Upper lobe of left lung (tissue), 6 donors: ENCODE data around the gene P2RX1. TPM values are rescaled to one million over a fixed set of nuclear protein-coding genes. Genes with fewer than 3 reads are reported as not detected.
A peak's percentile ranks its signal among the peaks of the same experiment; 100 is the strongest.

ENCODE experiments used
- ATAC-seq, 2 donors: fragments of 200-7000 bp; cut with Tn5 transposase; one replicate each; pipeline ENCODE4 v1.9.1; 2022; ENCODE audit warnings: mild to moderate bottlenecking in 2 of 2, moderate library complexity in 2 of 2; ENCODE audit not compliant: low FRiP score in 2 of 2
- DNase-seq, 2 donors: peaks; one replicate each; pipeline ENCODE4 v3.0.0-alpha.2; 2019 to 2020
- H3K27ac ChIP-seq, 4 donors: fragments of 200-600 bp; sonication (generic); one replicate each; pipeline ENCODE4 v1.5.1; 2016 to 2019
- H3K27me3 ChIP-seq, 4 donors: fragments of 200-600 bp; sonication (generic); one replicate each; pipeline ENCODE4 v1.5.1; 2017 to 2019
- H3K36me3 ChIP-seq, 4 donors: fragments of 200-600 bp; sonication (generic); one replicate each; pipeline ENCODE4 v1.5.1; 2016 to 2019
- H3K4me1 ChIP-seq, 4 donors: fragments of 200-600 bp; sonication (generic); one replicate each; pipeline ENCODE4 v1.5.1; 2018 to 2019
- H3K4me3 ChIP-seq, 4 donors: fragments of 200-600 bp; sonication (generic); one replicate each; pipeline ENCODE4 v1.5.1; 2017 to 2019; ENCODE audit warnings: mild to moderate bottlenecking in 2 of 4, moderate library complexity in 1 of 4
- H3K9me3 ChIP-seq, 4 donors: fragments of 200-600 bp; sonication (generic); one replicate each; pipeline ENCODE4 v1.5.1; 2018 to 2019
- EP300 ChIP-seq, 4 donors: sonication (generic); formaldehyde crosslinking; IDR thresholded peaks; one replicate each; pipeline ENCODE4 v1.5.1; 2017; ENCODE audit warnings: antibody characterized with exemption in 4 of 4, control low read depth in 2 of 4
- POLR2A ChIP-seq, 4 donors: fragments of 450-650 bp; IDR thresholded peaks; one replicate each; pipeline ENCODE4 v1.5.1; 2016 to 2017; ENCODE audit warnings: antibody characterized with exemption in 4 of 4, mild to moderate bottlenecking in 2 of 4
- POLR2AphosphoS5 ChIP-seq, 2 donors: sonication (generic); formaldehyde crosslinking; IDR thresholded peaks; one replicate each; pipeline ENCODE4 v1.5.1; 2017; ENCODE audit warnings: antibody characterized with exemption in 2 of 2
- whole genome bisulfite sequencing, 2 donors: methylation state at CpG; one replicate each; pipeline ENCODE4 v1.1.5; 2017 to 2018; 5-methylcytosine and 5-hydroxymethylcytosine counted together
- total RNA-seq, 6 donors: library from RNA; depleted of rRNA in 4 of 6; stranded (reverse); fragments of >200 nt in 4 of 6; gene quantifications; one replicate each; pipeline versions ENCODE4 v1.1.0 to v1.2.1, GENCODE V29; 2016 to 2021
- TF ChIP-seq, protein P1 (sequence below), 6 experiments: fragments of 450-650 bp in 4 of 6; fragments of 200-600 bp in 2 of 6; sonication (generic) in 2 of 6; IDR thresholded peaks; one replicate each; pipeline ENCODE4 v1.5.1; 2016 to 2019; ENCODE audit warnings: antibody characterized with exemption in 6 of 6
- donor health status: DM: no; HTN: no; CAD: no; lungs with moderate emphysema.
- donor health status: DM: no; HTN: yes; CAD: no; lungs with severe emphysema.

Gene P2RX1
- total RNA-seq, 6 donors from 2014 or later, result 3.7 to 29.9 (median 9.4) TPM

DNA sequence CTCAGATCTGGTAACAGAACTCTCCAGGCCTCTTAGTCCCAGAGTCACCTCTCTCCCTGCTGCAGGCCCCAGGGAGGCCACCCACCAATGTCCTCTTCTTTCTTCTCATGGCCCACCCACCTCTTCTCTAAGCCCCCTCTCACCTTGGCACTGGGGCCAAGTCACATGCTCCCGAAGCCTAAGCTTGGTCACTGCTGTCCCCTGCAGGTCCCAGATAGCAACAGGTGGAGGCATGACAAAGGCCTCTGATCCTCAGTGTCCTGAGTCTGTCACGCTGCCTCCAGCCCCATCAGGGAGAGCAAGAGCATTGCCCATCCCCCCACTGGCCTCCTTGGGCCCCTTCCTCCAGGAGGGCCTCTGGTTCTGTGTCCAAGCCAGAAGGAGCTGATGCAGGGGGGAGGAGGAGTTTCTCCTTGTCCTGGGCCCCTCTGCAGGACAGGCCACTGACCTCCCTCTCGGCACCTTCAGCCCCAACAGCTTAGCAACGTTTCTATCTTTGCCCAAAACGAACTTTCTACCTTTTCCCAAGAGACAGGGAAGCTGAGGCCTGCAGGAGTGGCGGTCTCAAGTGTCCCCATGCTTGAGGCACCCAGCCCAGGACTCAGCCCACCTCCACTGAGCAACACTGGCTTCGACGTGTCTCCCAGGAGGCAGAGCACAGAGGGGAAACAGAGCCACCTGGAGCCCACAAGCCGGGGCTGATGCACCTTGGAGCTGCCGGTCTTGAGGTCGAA is 8.6 kb downstream of the P2RX1 start:
- DNase-seq (no peak), ATAC-seq (no peak)
- Histone ChIP-seq H3K27ac (no peak overlapping the region), H3K4me3 (no peak overlapping the region), H3K36me3 (no peaks in the 10 kb centered on the region), H3K27me3 (no peaks in the 10 kb centered on the region), H3K4me1 (peaks cover 0 to 10% (median 5%) of the 10 kb centered on the region in 4 donors), H3K9me3 (no peaks in the 10 kb centered on the region)
- WGBS, 2 donors, result 81 to 82% methylated on average over 6 to 11 of the region's 11 CpGs
- TF ChIP-seq, protein P1, sequence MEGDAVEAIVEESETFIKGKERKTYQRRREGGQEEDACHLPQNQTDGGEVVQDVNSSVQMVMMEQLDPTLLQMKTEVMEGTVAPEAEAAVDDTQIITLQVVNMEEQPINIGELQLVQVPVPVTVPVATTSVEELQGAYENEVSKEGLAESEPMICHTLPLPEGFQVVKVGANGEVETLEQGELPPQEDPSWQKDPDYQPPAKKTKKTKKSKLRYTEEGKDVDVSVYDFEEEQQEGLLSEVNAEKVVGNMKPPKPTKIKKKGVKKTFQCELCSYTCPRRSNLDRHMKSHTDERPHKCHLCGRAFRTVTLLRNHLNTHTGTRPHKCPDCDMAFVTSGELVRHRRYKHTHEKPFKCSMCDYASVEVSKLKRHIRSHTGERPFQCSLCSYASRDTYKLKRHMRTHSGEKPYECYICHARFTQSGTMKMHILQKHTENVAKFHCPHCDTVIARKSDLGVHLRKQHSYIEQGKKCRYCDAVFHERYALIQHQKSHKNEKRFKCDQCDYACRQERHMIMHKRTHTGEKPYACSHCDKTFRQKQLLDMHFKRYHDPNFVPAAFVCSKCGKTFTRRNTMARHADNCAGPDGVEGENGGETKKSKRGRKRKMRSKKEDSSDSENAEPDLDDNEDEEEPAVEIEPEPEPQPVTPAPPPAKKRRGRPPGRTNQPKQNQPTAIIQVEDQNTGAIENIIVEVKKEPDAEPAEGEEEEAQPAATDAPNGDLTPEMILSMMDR (IDR thresholded peaks at IDR 0.05), result peak in 5 of 6 experiments; percentile 9 to 50 (median 24)
- no peak for TF ChIP-seq POLR2AphosphoS5 (IDR thresholded peaks at IDR 0.05)

GRCh38 chr17:3906881-3907280 is 9.4 kb downstream of the P2RX1 start:
- TF ChIP-seq, protein P1 (IDR thresholded peaks at IDR 0.05), result no peak
- TF ChIP-seq POLR2A (IDR thresholded peaks at IDR 0.05) (no peak), EP300 (IDR thresholded peaks at IDR 0.05) (no peak), POLR2AphosphoS5 (IDR thresholded peaks at IDR 0.05) (no peak)
- Histone ChIP-seq H3K4me3 (no peak overlapping the region), H3K36me3 (no peaks in the 10 kb centered on the region), H3K27me3 (no peaks in the 10 kb centered on the region), H3K27ac (no peak overlapping the region), H3K9me3 (no peaks in the 10 kb centered on the region), H3K4me1 (peaks cover 0 to 10% (median 4%) of the 10 kb centered on the region in 4 donors)
- no peak for DNase-seq
- WGBS, 2 donors, result 90% methylated on average over 4 of the region's 4 CpGs
- ATAC-seq, result no peak

GRCh38 chr17:3905017-3905520 is 11.2 kb downstream of the P2RX1 start:
- ATAC-seq (peak in 1 of 2 donors; percentile 6), DNase-seq (no peak)
- Histone ChIP-seq H3K4me1 (peaks cover 0 to 3% (median 0%) of the 10 kb centered on the region in 4 donors), H3K4me3 (no peak overlapping the region), H3K27me3 (no peaks in the 10 kb centered on the region), H3K27ac (no peak overlapping the region), H3K9me3 (no peaks in the 10 kb centered on the region), H3K36me3 (no peaks in the 10 kb centered on the region)
- 96 to 100% methylated on average over 1 to 9 of the region's 11 CpGs for WGBS, 2 donors
- TF ChIP-seq EP300 (IDR thresholded peaks at IDR 0.05) (no peak), POLR2AphosphoS5 (IDR thresholded peaks at IDR 0.05) (no peak), POLR2A (IDR thresholded peaks at IDR 0.05) (no peak)

DNA sequence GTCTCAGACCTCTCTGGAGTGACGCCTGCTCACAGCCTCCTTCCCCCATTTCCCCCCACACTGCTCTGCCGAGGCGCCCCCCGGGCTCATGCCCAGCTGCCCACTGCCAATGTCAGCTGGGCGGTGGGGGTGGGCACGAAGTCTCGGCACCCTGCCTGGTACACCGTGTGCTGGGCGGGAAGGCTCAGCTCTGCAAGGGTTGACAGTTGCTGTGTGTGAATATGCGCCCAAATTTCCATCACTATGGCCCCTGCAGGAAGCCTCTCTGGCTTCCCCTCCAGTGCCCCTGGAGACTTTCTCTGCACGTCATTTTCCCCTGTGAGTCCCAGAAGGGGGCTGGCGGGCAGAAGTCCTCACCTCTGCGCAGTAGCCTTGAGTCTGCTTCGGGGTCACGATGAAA is 11.8 kb downstream of the P2RX1 start:
- 50 to 76% methylated on average over 2 to 15 of the region's 15 CpGs for WGBS, 2 donors
- TF ChIP-seq POLR2A (IDR thresholded peaks at IDR 0.05) (no peak), EP300 (IDR thresholded peaks at IDR 0.05) (no peak), POLR2AphosphoS5 (IDR thresholded peaks at IDR 0.05) (no peak)
- TF ChIP-seq, protein P1 (IDR thresholded peaks at IDR 0.05), result no peak
- no peak for ATAC-seq
- Histone ChIP-seq H3K9me3 (no peaks in the 10 kb centered on the region), H3K4me3 (no peak overlapping the region), H3K27me3 (no peaks in the 10 kb centered on the region), H3K36me3 (no peaks in the 10 kb centered on the region), H3K4me1 (peaks cover 0 to 3% (median 0%) of the 10 kb centered on the region in 4 donors), H3K27ac (no peak overlapping the region)
- DNase-seq, result no peak

- 77 to 83% methylated on average over 17 to 20 of the region's 21 CpGs for WGBS, 2 donors
- Histone ChIP-seq H3K27me3 (no peaks in the 10 kb centered on the region), H3K36me3 (no peaks in the 10 kb centered on the region), H3K4me3 (no peak overlapping the region), H3K4me1 (peaks cover 0 to 3% (median 0%) of the 10 kb centered on the region in 4 donors), H3K9me3 (no peaks in the 10 kb centered on the region), H3K27ac (no peak overlapping the region)
- ATAC-seq (no peak), DNase-seq (no peak)
- TF ChIP-seq, protein P1 (IDR thresholded peaks at IDR 0.05), result no peak
- TF ChIP-seq EP300 (IDR thresholded peaks at IDR 0.05), result no peak
- no peak for TF ChIP-seq POLR2A (IDR thresholded peaks at IDR 0.05)
These were observed 12.4 kb downstream of the P2RX1 start for GRCh38 chr17:3903881-3904290.
